ENCODE data around the gene KLF13.

The KLF13 gene

DNA sequence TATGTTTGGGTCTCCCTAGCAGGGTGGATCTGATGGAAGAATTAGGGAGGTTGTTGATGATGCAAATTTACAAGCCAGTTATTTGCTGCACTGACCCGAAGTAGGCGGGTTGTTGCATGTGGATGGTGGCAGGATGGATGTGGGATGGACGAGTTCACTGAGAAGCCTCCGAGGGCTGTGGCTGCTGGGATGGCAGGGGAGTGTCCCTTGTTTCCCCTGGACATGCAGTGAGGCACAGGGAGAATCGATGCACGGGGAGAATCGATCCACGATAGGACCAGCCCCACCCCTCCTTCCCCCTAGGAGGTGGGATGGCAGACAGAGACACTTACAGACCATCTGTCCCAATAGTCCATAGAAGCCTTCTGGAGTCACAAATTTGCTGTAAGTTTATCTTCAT is 31.0 kb upstream of the KLF13 start:
- no peak for TF ChIP-seq GABPA (IDR thresholded peaks at IDR 0.05; ENCODE audit: low read depth)
- TF ChIP-seq REST (IDR thresholded peaks at IDR 0.05; ENCODE audit: insufficient replicate concordance, low read depth), result no peak
- no peak for TF ChIP-seq POLR2AphosphoS5 (IDR thresholded peaks at IDR 0.05; ENCODE audit: low read depth)
- TF ChIP-seq SPI1 (IDR thresholded peaks at IDR 0.05; ENCODE audit: borderline replicate concordance, low read depth), result no peak
- TF ChIP-seq, protein P1, sequence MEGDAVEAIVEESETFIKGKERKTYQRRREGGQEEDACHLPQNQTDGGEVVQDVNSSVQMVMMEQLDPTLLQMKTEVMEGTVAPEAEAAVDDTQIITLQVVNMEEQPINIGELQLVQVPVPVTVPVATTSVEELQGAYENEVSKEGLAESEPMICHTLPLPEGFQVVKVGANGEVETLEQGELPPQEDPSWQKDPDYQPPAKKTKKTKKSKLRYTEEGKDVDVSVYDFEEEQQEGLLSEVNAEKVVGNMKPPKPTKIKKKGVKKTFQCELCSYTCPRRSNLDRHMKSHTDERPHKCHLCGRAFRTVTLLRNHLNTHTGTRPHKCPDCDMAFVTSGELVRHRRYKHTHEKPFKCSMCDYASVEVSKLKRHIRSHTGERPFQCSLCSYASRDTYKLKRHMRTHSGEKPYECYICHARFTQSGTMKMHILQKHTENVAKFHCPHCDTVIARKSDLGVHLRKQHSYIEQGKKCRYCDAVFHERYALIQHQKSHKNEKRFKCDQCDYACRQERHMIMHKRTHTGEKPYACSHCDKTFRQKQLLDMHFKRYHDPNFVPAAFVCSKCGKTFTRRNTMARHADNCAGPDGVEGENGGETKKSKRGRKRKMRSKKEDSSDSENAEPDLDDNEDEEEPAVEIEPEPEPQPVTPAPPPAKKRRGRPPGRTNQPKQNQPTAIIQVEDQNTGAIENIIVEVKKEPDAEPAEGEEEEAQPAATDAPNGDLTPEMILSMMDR (IDR thresholded peaks at IDR 0.05; ENCODE audit: insufficient read depth, low read length), result no peak
- no peak overlapping the region for H3K4me3 ChIP-seq (replicated peaks; ENCODE audit: insufficient read depth, low read length)
- H3K27me3 ChIP-seq (ENCODE audit: insufficient read depth, poor library complexity, severe bottlenecking), result no peaks in the 10 kb centered on the region
- no peak overlapping the region for H3K27ac ChIP-seq (replicated peaks)
- no peak for DNase-seq (ENCODE audit: low read depth in 1 of 2, low spot score in 1 of 2)

GRCh38 chr15:31296219-31296645 is 30.4 kb upstream of the KLF13 start:
- DNase-seq (ENCODE audit: low read depth in 1 of 2, low spot score in 1 of 2), result no peak
- H3K27me3 ChIP-seq (ENCODE audit: insufficient read depth, poor library complexity, severe bottlenecking), result no peaks in the 10 kb centered on the region
- no peak overlapping the region for H3K27ac ChIP-seq (replicated peaks)
- TF ChIP-seq GABPA (IDR thresholded peaks at IDR 0.05; ENCODE audit: low read depth) (no peak), SPI1 (IDR thresholded peaks at IDR 0.05; ENCODE audit: borderline replicate concordance, low read depth) (no peak), REST (IDR thresholded peaks at IDR 0.05; ENCODE audit: insufficient replicate concordance, low read depth) (no peak)
- no peak overlapping the region for H3K4me3 ChIP-seq (replicated peaks; ENCODE audit: insufficient read depth, low read length)

GRCh38 chr15:31296646-31297574 is 29.7 kb upstream of the KLF13 start:
- TF ChIP-seq, protein P1 (IDR thresholded peaks at IDR 0.05; ENCODE audit: insufficient read depth, low read length), result no peak
- TF ChIP-seq REST (IDR thresholded peaks at IDR 0.05; ENCODE audit: insufficient replicate concordance, low read depth), result no peak
- no peak for TF ChIP-seq SPI1 (IDR thresholded peaks at IDR 0.05; ENCODE audit: borderline replicate concordance, low read depth)
- TF ChIP-seq GABPA (IDR thresholded peaks at IDR 0.05; ENCODE audit: low read depth), result no peak
- TF ChIP-seq POLR2AphosphoS5 (IDR thresholded peaks at IDR 0.05; ENCODE audit: low read depth), result no peak
- Histone ChIP-seq H3K4me3 (replicated peaks; ENCODE audit: insufficient read depth, low read length) (no peak overlapping the region), H3K27ac (replicated peaks) (no peak overlapping the region), H3K27me3 (ENCODE audit: insufficient read depth, poor library complexity, severe bottlenecking) (no peaks in the 10 kb centered on the region)
- DNase-seq (ENCODE audit: low read depth in 1 of 2, low spot score in 1 of 2), result no peak

Data from HL-60 (cell line).